BJ (cell line): ENCODE data around the gene R3HDM4. TPM values are rescaled to one million over a fixed set of nuclear protein-coding genes. Genes with fewer than 3 reads are reported as not detected.

Experiments used
- CTCF ChIA-PET: fragments of 350-600 bp; formaldehyde crosslinking; extraction: SDS; loops from one replicate; lab custom pipeline; 2021; ENCODE audit warnings: antibody characterized with exemption, inconsistent platforms; lab: Yijun Ruan, JAX
- POLR2A ChIA-PET: fragments of 300-600 bp; sonication (Branson Sonifier 250); formaldehyde crosslinking; extraction: SDS; loops from one replicate; lab custom pipeline; 2021; ENCODE audit warnings: antibody characterized with exemption; lab: Charles Lee
- DNase-seq: peaks from one replicate; pipeline ENCODE4 v3.0.0-alpha.2; 2011; ENCODE audit warnings: low read depth
- H3K27me3 ChIP-seq: 2 replicates; pipeline ENCODE4 v1.6.0; 2011; ENCODE audit warnings: low read length; ENCODE audit not compliant: control insufficient read depth, insufficient read depth
- H3K36me3 ChIP-seq: 2 replicates; pipeline ENCODE4 v1.5.1; 2011; ENCODE audit warnings: low read length; ENCODE audit not compliant: control insufficient read depth, insufficient read depth
- H3K4me3 ChIP-seq: 2 replicates; pipeline ENCODE4 v1.5.1; 2011; ENCODE audit warnings: low read depth, mild to moderate bottlenecking, control low read depth, low read length
- polyA plus RNA-seq: library from polyadenylated mRNA; depleted of rRNA; stranded (reverse); fragments of >200 nt; gene quantifications from 2 replicates; pipeline ENCODE4 v1.2.3, GENCODE V29; 2011
- TF ChIP-seq, protein P1 (sequence below): IDR thresholded peaks from 2 replicates; pipeline ENCODE4 v1.5.1; 2011; ENCODE audit warnings: low read depth, mild to moderate bottlenecking, control low read depth, inconsistent platforms, low read length, moderate library complexity; ENCODE audit not compliant: insufficient read depth

Gene R3HDM4
- polyA plus RNA-seq, 1 experiment, result 46.6 TPM

DNA sequence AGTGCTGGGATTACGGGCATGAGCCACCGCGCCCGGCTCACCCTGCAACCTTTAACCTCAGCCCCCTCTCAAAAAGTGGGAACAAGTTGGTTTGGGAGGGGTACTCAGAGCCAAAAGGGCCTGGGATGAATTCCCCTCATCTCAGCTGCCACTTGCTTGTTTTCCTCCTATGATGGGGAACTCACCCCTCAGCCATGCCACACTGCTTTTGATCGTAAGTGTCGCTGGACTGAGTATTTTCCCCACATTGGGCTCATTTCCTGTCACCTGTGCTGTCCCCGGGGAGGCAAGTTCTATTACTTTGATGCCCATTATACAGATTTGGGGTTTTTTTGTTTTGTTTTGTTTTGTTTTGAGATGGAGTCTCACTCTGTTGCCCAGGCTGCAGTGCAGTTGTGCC is 6.5 kb downstream of the R3HDM4 start:
- ChIA-PET POLR2A (no interaction called here), CTCF (interaction anchor here (0.5 to 2.1 kb wide), 2 partner anchors 10 to 13 kb away, joined by 3 to 6 read pairs; partner anchors contain the start of genes MED16 and RNU6-9)
- H3K27me3 ChIP-seq, result no peaks in the 10 kb centered on the region
- no peak for DNase-seq
- no peak overlapping the region for H3K4me3 ChIP-seq
- peaks cover 4% of the 10 kb centered on the region; the same call in 1 of the 2 replicates for H3K36me3 ChIP-seq
- TF ChIP-seq, protein P1, sequence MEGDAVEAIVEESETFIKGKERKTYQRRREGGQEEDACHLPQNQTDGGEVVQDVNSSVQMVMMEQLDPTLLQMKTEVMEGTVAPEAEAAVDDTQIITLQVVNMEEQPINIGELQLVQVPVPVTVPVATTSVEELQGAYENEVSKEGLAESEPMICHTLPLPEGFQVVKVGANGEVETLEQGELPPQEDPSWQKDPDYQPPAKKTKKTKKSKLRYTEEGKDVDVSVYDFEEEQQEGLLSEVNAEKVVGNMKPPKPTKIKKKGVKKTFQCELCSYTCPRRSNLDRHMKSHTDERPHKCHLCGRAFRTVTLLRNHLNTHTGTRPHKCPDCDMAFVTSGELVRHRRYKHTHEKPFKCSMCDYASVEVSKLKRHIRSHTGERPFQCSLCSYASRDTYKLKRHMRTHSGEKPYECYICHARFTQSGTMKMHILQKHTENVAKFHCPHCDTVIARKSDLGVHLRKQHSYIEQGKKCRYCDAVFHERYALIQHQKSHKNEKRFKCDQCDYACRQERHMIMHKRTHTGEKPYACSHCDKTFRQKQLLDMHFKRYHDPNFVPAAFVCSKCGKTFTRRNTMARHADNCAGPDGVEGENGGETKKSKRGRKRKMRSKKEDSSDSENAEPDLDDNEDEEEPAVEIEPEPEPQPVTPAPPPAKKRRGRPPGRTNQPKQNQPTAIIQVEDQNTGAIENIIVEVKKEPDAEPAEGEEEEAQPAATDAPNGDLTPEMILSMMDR, result no peak

DNA sequence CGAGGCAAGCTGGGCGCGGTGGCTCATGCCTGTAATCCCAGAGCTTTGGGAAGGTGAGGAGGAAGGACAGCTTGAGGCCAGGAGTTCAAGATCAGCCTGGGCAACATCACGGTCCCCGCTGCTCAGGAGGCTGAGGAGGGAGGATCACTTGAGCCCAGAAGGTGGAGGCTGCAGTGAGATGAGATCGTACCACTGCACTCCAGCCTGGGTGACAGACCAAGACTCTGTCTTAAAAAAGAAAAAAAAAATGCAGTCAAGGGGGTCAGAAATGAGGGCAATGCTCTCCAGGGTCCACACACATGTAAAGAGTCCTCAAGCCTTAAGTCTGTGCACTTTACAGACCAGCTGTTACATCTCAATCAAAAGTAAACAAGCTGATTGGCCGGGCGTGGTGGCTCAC is 8.5 kb downstream of the R3HDM4 start:
- peaks cover 13% of the 10 kb centered on the region for H3K36me3 ChIP-seq
- ChIA-PET CTCF (no interaction called here), POLR2A (no interaction called here)
- H3K4me3 ChIP-seq, result no peak overlapping the region
- TF ChIP-seq, protein P1, result no peak
- no peaks in the 10 kb centered on the region for H3K27me3 ChIP-seq
- DNase-seq, result no peak

DNA sequence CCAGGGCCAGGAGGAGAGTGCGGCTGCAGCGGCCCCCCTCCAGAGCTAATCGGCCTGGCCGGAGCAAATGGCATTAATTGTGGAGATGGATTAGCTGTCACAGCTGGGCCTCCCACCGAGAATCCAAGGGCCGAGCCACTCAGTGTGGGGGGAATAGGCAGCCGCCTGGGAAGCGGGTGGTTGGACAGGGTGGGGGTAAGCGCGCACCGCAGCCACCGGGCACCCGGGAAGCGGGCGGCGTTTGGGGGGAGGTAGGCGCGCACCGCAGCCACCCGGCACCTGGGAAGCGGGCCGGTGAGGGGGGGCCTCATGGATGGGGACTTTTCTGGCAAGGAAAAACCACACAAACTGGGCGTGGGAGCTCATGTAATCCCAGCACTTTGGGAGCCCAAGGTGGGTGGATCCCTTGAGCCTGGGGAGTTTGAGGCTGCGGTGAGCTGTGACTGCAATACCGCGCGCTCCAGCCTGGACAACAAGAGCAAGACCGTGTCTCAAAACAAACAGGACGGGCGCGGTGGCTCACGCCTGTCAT is 9.7 kb downstream of the R3HDM4 start:
- POLR2A ChIA-PET, result no interaction called here
- TF ChIP-seq, protein P1, result no peak
- H3K4me3 ChIP-seq, result no peak overlapping the region
- no peak for DNase-seq
- peaks cover 21% of the 10 kb centered on the region for H3K36me3 ChIP-seq
- no peaks in the 10 kb centered on the region for H3K27me3 ChIP-seq
- CTCF ChIA-PET, result interaction anchor here (0.9 to 1.2 kb wide), 2 partner anchors 39 to 341 kb away, joined by 3 read pairs; no protein-coding TSS in a partner anchor

DNA sequence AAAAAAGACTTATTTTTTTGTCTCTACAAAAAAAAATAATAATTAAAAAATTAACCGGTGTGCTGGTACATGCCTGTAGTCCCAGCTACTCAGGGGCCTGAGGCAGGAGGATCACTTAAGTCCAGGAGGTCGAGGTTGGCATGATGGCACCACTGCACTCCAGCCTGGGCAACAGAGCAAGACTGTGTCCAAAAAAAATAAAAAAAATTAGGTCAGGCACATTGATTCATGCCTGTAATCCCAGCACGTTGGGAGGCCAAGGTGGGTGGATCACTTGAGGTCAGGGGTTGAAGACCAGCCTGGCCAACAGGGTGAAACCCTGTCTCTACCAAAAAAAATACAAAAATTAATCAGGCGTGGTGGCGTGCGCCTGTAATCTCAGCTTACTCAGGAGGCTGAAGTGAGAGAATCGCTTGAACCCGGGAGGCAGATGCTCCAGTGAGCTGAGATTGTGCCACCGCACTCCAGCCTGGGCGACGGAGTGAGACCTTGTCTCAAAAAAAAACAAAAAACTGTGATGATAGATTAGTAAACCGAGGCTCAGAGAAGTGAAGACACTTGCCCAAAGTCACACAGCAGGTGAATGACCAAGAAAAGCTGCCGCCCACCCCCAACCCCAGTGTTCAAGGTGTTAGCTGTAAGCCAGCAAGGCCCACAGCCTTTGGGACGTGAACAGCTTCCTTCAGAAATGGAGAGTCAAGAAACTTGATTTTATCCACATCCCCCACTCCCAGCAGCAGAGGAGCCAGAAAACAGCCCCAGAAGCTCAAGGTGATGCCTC is 10.4 kb downstream of the R3HDM4 start:
- Histone ChIP-seq H3K36me3 (peaks cover 21% of the 10 kb centered on the region), H3K27me3 (no peaks in the 10 kb centered on the region), H3K4me3 (no peak overlapping the region)
- CTCF ChIA-PET, result interaction anchor here (0.9 to 1.2 kb wide), 2 partner anchors 38 to 342 kb away, joined by 3 read pairs; no protein-coding TSS in a partner anchor
- POLR2A ChIA-PET, result no interaction called here
- DNase-seq, result no peak
- TF ChIP-seq, protein P1, result no peak

DNA sequence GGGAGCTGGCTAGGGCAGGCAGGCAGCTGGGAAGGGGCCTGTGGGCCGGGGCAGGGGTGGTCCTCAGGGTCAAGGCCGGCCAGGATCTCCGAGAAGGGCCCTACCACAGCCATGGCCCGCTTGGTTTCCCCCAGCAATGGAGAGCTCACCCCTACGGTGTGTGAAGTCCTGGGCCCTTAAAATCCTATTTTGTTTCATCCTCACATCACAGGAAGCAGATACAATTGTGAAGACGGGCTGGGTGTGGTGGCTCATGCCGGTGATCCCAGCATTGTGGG is 11.0 kb downstream of the R3HDM4 start:
- ChIA-PET CTCF (no interaction called here), POLR2A (no interaction called here)
- TF ChIP-seq, protein P1, result no peak
- Histone ChIP-seq H3K27me3 (no peaks in the 10 kb centered on the region), H3K36me3 (peaks cover 22% of the 10 kb centered on the region), H3K4me3 (no peak overlapping the region)
- DNase-seq, result no peak
